ENCODE data around the gene YBX2. TPM values are rescaled to one million over a fixed set of nuclear protein-coding genes. Genes with fewer than 3 reads are reported as not detected.
A peak's percentile ranks its signal among the peaks of the same experiment; 100 is the strongest.

The YBX2 gene
- total RNA-seq, 1 experiment from 2014 or later, result 54.9 TPM

DNA sequence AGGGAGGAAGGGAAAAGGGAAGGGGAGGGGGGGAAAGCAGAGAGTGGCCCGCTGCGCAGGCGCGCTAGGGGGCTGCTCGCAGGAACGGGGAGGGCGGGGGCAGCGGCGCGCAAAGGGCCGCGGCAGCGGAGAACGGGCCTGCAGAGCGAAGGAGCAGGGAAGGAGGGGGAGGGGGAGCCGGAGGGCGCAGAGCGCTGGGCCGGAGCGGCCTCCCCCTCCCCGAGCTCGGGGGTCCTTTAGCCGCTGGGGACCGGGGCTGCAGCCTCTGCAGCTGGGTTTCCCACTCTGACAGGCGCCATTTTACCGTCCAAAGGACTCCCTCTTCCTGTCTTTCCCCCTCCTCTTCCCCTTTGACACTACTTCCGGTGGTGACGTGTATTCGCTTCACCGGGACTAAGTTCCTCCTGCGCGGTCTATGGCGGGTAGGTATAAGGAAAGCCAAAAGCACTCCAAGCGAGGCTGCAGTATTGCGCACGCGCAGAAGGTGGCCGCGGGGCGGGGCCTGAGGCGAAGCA is 42.7 kb downstream of the YBX2 start, which contains the start of gene CTDNEP1:
CTDNEP1 (minus strand) TSS at position 74 of the 515 bp plus-strand sequence. CDS start 438 bp downstream, outside the sequence.
- no peaks in the 10 kb centered on the region for H3K9me3 ChIP-seq (ENCODE audit: control insufficient read depth, insufficient read depth, low read depth, low read length)
- BruUV-seq (replicated peaks), result no TSS peak
- intact Hi-C loops (cut with micrococcal nuclease; ENCODE audit: unreplicated experiment) (no loop called here), in situ Hi-C loops (cut with HindIII; ENCODE audit: low pct_unique_long_range_greater_than_20kb, low sequenced_read_pairs) (no loop called here)
- H3K27me3 ChIP-seq (ENCODE audit: control insufficient read depth, insufficient read depth, low read length), result no peaks in the 10 kb centered on the region
- TF ChIP-seq, protein P1, sequence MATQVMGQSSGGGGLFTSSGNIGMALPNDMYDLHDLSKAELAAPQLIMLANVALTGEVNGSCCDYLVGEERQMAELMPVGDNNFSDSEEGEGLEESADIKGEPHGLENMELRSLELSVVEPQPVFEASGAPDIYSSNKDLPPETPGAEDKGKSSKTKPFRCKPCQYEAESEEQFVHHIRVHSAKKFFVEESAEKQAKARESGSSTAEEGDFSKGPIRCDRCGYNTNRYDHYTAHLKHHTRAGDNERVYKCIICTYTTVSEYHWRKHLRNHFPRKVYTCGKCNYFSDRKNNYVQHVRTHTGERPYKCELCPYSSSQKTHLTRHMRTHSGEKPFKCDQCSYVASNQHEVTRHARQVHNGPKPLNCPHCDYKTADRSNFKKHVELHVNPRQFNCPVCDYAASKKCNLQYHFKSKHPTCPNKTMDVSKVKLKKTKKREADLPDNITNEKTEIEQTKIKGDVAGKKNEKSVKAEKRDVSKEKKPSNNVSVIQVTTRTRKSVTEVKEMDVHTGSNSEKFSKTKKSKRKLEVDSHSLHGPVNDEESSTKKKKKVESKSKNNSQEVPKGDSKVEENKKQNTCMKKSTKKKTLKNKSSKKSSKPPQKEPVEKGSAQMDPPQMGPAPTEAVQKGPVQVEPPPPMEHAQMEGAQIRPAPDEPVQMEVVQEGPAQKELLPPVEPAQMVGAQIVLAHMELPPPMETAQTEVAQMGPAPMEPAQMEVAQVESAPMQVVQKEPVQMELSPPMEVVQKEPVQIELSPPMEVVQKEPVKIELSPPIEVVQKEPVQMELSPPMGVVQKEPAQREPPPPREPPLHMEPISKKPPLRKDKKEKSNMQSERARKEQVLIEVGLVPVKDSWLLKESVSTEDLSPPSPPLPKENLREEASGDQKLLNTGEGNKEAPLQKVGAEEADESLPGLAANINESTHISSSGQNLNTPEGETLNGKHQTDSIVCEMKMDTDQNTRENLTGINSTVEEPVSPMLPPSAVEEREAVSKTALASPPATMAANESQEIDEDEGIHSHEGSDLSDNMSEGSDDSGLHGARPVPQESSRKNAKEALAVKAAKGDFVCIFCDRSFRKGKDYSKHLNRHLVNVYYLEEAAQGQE (IDR thresholded peaks at IDR 0.05; ENCODE audit: insufficient read depth in 1 of 2, low read depth in 2 of 2, low read length in 1 of 2), result no peak
- TF ChIP-seq POLR2AphosphoS5 (IDR thresholded peaks at IDR 0.05; ENCODE audit: low read depth, low read length) (no peak), SIN3A (IDR thresholded peaks at IDR 0.05; ENCODE audit: borderline replicate concordance, insufficient read depth, low read depth, low read length) (0 out of 2 replicates have a peak, but pooled peaks have one; percentile 16)
- peak within 1 kb of the TSS; percentile 72 to 80 for H3K4me3 ChIP-seq (ENCODE audit: low read depth in 2 of 2, low read length in 2 of 2)
- DNase-seq (ENCODE audit: low read depth, low spot score), result peak; percentile 97
- peaks cover 7% of the 10 kb centered on the region for H3K36me3 ChIP-seq (ENCODE audit: control insufficient read depth, insufficient read depth, low read length)
- peak; percentile 98 for ATAC-seq
- peaks cover 16% of the 10 kb centered on the region for H3K4me1 ChIP-seq (ENCODE audit: control insufficient read depth, insufficient read depth, low read length)
- CTCF ChIA-PET, result no interaction called here
- H3K27ac ChIP-seq (ENCODE audit: low read length), result peak within 1 kb of the TSS; percentile 92
- POLR2A ChIA-PET, result no interaction called here

- intact Hi-C loops (cut with micrococcal nuclease; ENCODE audit: unreplicated experiment) (no loop called here), in situ Hi-C loops (cut with HindIII; ENCODE audit: low pct_unique_long_range_greater_than_20kb, low sequenced_read_pairs) (no loop called here)
- no TSS peak for BruUV-seq (replicated peaks)
- H3K4me3 ChIP-seq (ENCODE audit: low read depth in 2 of 2, low read length in 2 of 2), result peak overlapping the region; percentile 72 to 80
- H3K27me3 ChIP-seq (ENCODE audit: control insufficient read depth, insufficient read depth, low read length), result no peaks in the 10 kb centered on the region
- TF ChIP-seq SIN3A (IDR thresholded peaks at IDR 0.05; ENCODE audit: borderline replicate concordance, insufficient read depth, low read depth, low read length) (no peak), POLR2AphosphoS5 (IDR thresholded peaks at IDR 0.05; ENCODE audit: low read depth, low read length) (no peak), TCF7L2 (IDR thresholded peaks at IDR 0.05; ENCODE audit: low read depth, low read length) (no peak)
- TF ChIP-seq, protein P2, sequence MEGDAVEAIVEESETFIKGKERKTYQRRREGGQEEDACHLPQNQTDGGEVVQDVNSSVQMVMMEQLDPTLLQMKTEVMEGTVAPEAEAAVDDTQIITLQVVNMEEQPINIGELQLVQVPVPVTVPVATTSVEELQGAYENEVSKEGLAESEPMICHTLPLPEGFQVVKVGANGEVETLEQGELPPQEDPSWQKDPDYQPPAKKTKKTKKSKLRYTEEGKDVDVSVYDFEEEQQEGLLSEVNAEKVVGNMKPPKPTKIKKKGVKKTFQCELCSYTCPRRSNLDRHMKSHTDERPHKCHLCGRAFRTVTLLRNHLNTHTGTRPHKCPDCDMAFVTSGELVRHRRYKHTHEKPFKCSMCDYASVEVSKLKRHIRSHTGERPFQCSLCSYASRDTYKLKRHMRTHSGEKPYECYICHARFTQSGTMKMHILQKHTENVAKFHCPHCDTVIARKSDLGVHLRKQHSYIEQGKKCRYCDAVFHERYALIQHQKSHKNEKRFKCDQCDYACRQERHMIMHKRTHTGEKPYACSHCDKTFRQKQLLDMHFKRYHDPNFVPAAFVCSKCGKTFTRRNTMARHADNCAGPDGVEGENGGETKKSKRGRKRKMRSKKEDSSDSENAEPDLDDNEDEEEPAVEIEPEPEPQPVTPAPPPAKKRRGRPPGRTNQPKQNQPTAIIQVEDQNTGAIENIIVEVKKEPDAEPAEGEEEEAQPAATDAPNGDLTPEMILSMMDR (IDR thresholded peaks at IDR 0.05), result no peak
- TF ChIP-seq, protein P1 (IDR thresholded peaks at IDR 0.05; ENCODE audit: insufficient read depth in 1 of 2, low read depth in 2 of 2, low read length in 1 of 2), result no peak
- peak overlapping the region; percentile 92 for H3K27ac ChIP-seq (ENCODE audit: low read length)
- H3K4me1 ChIP-seq (ENCODE audit: control insufficient read depth, insufficient read depth, low read length), result peaks cover 16% of the 10 kb centered on the region
- no peaks in the 10 kb centered on the region for H3K9me3 ChIP-seq (ENCODE audit: control insufficient read depth, insufficient read depth, low read depth, low read length)
- DNase-seq (ENCODE audit: low read depth, low spot score) (no peak), ATAC-seq (peak; percentile 5)
- H3K36me3 ChIP-seq (ENCODE audit: control insufficient read depth, insufficient read depth, low read length), result peaks cover 9% of the 10 kb centered on the region
- CTCF ChIA-PET, result no interaction called here
- POLR2A ChIA-PET, result no interaction called here
These were observed 43.5 kb downstream of the YBX2 start for GRCh38 chr17:7250695-7251627.

All from Panc1 (cell line).